Measurements from ENCODE around the gene ARHGAP42.
"Not testable (repeated sequence)": the region's sequence is repeated elsewhere in the genome, so short reads cannot be mapped to it uniquely, and the experiment has no call there.

GRCh38 chr11:100750566-100750891, 63.4 kb downstream of the ARHGAP42 start:
- TF ChIP-seq CTCF (IDR thresholded peaks at IDR 0.05; ENCODE audit: low read depth, low read length, missing input control); YY1 (IDR thresholded peaks at IDR 0.05); MAX (IDR thresholded peaks at IDR 0.05); ZBTB33 (IDR thresholded peaks at IDR 0.05); ATF3 (IDR thresholded peaks at IDR 0.05); JUND (IDR thresholded peaks at IDR 0.05); GABPA (IDR thresholded peaks at IDR 0.05 in 1 of 2, conservative IDR thresholded peaks at IDR 0.05 in 1 of 2); FOXA1 (IDR thresholded peaks at IDR 0.05); EGR1 (IDR thresholded peaks at IDR 0.05; ENCODE audit: low read depth in 2 of 2); SP1 (IDR thresholded peaks at IDR 0.05); REST (IDR thresholded peaks at IDR 0.05); RXRA (IDR thresholded peaks at IDR 0.05); HNF4A (conservative IDR thresholded peaks at IDR 0.05): not testable (repeated sequence)

Data from liver (tissue), 3 donors.